Lung (tissue), 12 donors: ENCODE data around the gene EDAR. TPM values are rescaled to one million over a fixed set of nuclear protein-coding genes. Genes with fewer than 3 reads are reported as not detected.

Source experiments
- ATAC-seq: fragments of 200-7000 bp; cut with Tn5 transposase; one replicate; pipeline ENCODE4 v1.9.1; 2020; ENCODE audit warnings: moderate number of reproducible peaks; ENCODE audit not compliant: insufficient read depth, low FRiP score
- DNase-seq, 3 donors: peaks; one replicate each; pipeline ENCODE4 v3.0.0-alpha.2; 2013 to 2017
- H3K27ac ChIP-seq, 2 donors: one replicate each; pipeline ENCODE4 v1.5.1; 2013; ENCODE audit warnings: mild to moderate bottlenecking in 2 of 2, moderate library complexity in 2 of 2, control low read depth in 1 of 2, inconsistent platforms in 1 of 2, low read depth in 1 of 2, low read length in 1 of 2
- H3K27me3 ChIP-seq, 3 donors: one replicate each; pipeline ENCODE4 v1.5.1; 2013; ENCODE audit warnings: low read length in 2 of 3; ENCODE audit not compliant: control insufficient read depth in 3 of 3, insufficient read depth in 3 of 3
- H3K36me3 ChIP-seq, 4 donors: one replicate each; pipeline ENCODE4 v1.5.1; 2013; ENCODE audit warnings: low read length in 4 of 4, mild to moderate bottlenecking in 1 of 4, moderate library complexity in 1 of 4; ENCODE audit not compliant: control insufficient read depth in 4 of 4, insufficient read depth in 4 of 4
- H3K4me1 ChIP-seq, 5 donors: one replicate each; pipeline ENCODE4 v1.5.1; 2013; ENCODE audit warnings: low read length in 5 of 5, mild to moderate bottlenecking in 2 of 5, moderate library complexity in 1 of 5; ENCODE audit not compliant: control insufficient read depth in 5 of 5, insufficient read depth in 5 of 5
- H3K4me3 ChIP-seq: one replicate; pipeline ENCODE4 v1.5.1; 2013; ENCODE audit warnings: mild to moderate bottlenecking, control low read depth, moderate library complexity
- H3K9ac ChIP-seq, 2 donors: one replicate each; pipeline ENCODE4 v1.5.1; 2013; ENCODE audit warnings: low read length in 2 of 2, control low read depth in 1 of 2; ENCODE audit not compliant: insufficient read depth in 1 of 2
- H3K9me3 ChIP-seq, 4 donors: one replicate each; pipeline ENCODE4 v1.5.1; 2013; ENCODE audit warnings: low read length in 3 of 4, mild to moderate bottlenecking in 1 of 4, moderate library complexity in 1 of 4; ENCODE audit not compliant: control insufficient read depth in 4 of 4, insufficient read depth in 3 of 4
- CTCF ChIP-seq: IDR thresholded peaks from 2 replicates; pipeline ENCODE4 v1.5.1; 2012; ENCODE audit warnings: mild to moderate bottlenecking; ENCODE audit errors: control extremely low read depth, extremely low read depth
- WGBS, 2 donors: extraction: QIAGEN DNeasy Blood & Tissue Kit; methylation state at CpG; one replicate each; pipeline ENCODE4 v1.1.7; 2013; 5-methylcytosine and 5-hydroxymethylcytosine counted together
- polyA plus RNA-seq, 2 donors: library from polyadenylated mRNA; stranded (reverse); fragments of 200-250 nt; gene quantifications; one replicate each; pipeline ENCODE4 v1.2.1, GENCODE V29; 2013
- total RNA-seq, 2 donors: library from RNA; depleted of rRNA in 1 of 2; stranded (reverse); fragments of >200 nt in 1 of 2; gene quantifications; one replicate each; pipeline ENCODE4 v1.2.1, GENCODE V29; 2014 to 2021
- donor health status: control.
- donor health status: control.
- donor health status: Bipolar disorder and iron deficiency.
- donor health status: healthy.
- donor health status: DM: yes; HTN: yes; CAD: no.

Gene EDAR
- total and polyA plus RNA-seq, 4 donors: 0.02 to 0.37 (median 0.10) TPM; not detected in 1

- no peaks in the 10 kb centered on the region for H3K4me1 ChIP-seq
- no peak overlapping the region for H3K9ac ChIP-seq
- DNase-seq (no peak), ATAC-seq (no peak)
- peaks cover 0 to 11% (median 0%) of the 10 kb centered on the region in 4 donors for H3K36me3 ChIP-seq
- H3K27me3 ChIP-seq: no peaks in the 10 kb centered on the region
- TF ChIP-seq CTCF: no peak
- 80 to 96% methylated on average over 9 of the region's 9 CpGs for WGBS, 2 donors
- H3K9me3 ChIP-seq: no peaks in the 10 kb centered on the region
- no peak overlapping the region for H3K4me3 ChIP-seq
- no peak overlapping the region for H3K27ac ChIP-seq
Observed at GRCh38 chr2:108909275-108909823, 79.7 kb downstream of the EDAR start.

- H3K36me3 ChIP-seq: peaks cover 0 to 11% (median 0%) of the 10 kb centered on the region in 4 donors
- H3K9me3 ChIP-seq: no peaks in the 10 kb centered on the region
- DNase-seq (no peak), ATAC-seq (no peak)
- no peak overlapping the region for H3K27ac ChIP-seq
- no peak for TF ChIP-seq CTCF
- no peak overlapping the region for H3K4me3 ChIP-seq
- 68 to 76% methylated on average over 1 of the region's 1 CpG for WGBS, 2 donors
- no peaks in the 10 kb centered on the region for H3K27me3 ChIP-seq
- no peak overlapping the region for H3K9ac ChIP-seq
- H3K4me1 ChIP-seq: no peaks in the 10 kb centered on the region
Observed at GRCh38 chr2:108908713-108909070, 80.3 kb downstream of the EDAR start.

- H3K36me3 ChIP-seq: peaks cover 0 to 11% (median 0%) of the 10 kb centered on the region in 4 donors
- DNase-seq (no peak), ATAC-seq (no peak)
- no peaks in the 10 kb centered on the region for H3K27me3 ChIP-seq
- 81 to 89% methylated on average over 24 of the region's 24 CpGs for WGBS, 2 donors
- no peak overlapping the region for H3K27ac ChIP-seq
- H3K9ac ChIP-seq: no peak overlapping the region
- H3K4me3 ChIP-seq: no peak overlapping the region
- no peaks in the 10 kb centered on the region for H3K9me3 ChIP-seq
- TF ChIP-seq CTCF: no peak
- H3K4me1 ChIP-seq: no peaks in the 10 kb centered on the region
Observed at GRCh38 chr2:108907822-108908712, 81.0 kb downstream of the EDAR start.
